ENCODE measurements around the gene LGMN. TPM values are rescaled to one million over a fixed set of nuclear protein-coding genes. Genes with fewer than 3 reads are reported as not detected.
"Not testable (repeated sequence)": the region's sequence is repeated elsewhere in the genome, so short reads cannot be mapped to it uniquely, and the experiment has no call there.

LGMN gene
- polyA plus RNA-seq, 1 of the 3 experiments (the other 2 are of a cell fraction), result 76.3 TPM

DNA sequence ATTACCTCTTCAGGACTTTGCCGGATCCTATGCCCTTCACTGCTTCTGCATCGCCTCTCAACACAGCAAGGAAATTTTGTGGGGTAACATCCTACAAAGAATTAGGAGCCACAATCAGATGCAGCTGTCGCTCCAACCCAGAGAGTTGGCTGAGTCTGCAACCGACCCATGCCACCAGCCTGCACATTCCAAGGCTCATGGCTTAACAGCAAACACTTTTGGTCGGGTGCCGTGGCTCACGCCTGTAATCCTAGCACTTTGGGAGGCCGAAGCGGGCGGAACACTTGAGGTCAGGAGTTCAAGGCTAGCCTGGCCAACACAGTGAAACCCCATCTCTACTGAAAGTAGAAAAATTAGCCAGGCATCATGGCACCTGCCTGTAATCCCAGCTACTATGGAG, 32.3 kb downstream of the LGMN start (continued):
- TF ChIP-seq USF2 (IDR thresholded peaks at IDR 0.05; ENCODE audit: borderline replicate concordance, low read depth, low read length), result no peak
- no peak for TF ChIP-seq FOSL2 (IDR thresholded peaks at IDR 0.05; ENCODE audit: borderline replicate concordance, low read depth)

GRCh38 chr14:92714739-92715307, 33.6 kb downstream of the LGMN start:
- H3K9ac ChIP-seq; H3K9me3 ChIP-seq; H3K4me1 ChIP-seq (ENCODE audit: control insufficient read depth in 1 of 2, insufficient read depth in 2 of 2, low read depth in 1 of 2, low read length in 1 of 2); H3K9me2 ChIP-seq; H2AFZ ChIP-seq (ENCODE audit: low read depth); H4K20me1 ChIP-seq (ENCODE audit: insufficient read depth); H3K27ac ChIP-seq (ENCODE audit: low read depth in 2 of 2, low read length in 1 of 2); H3K79me2 ChIP-seq (ENCODE audit: insufficient read depth); POLR2A ChIA-PET; H3K4me3 ChIP-seq (ENCODE audit: low read depth in 2 of 2, low read length in 1 of 2); H3K27me3 ChIP-seq (ENCODE audit: insufficient read depth); H3K4me2 ChIP-seq; H3K36me3 ChIP-seq (replicated peaks in 1 of 2; ENCODE audit: control insufficient read depth in 1 of 2, insufficient read depth in 2 of 2, low read length in 1 of 2); H3F3A ChIP-seq (replicated peaks; ENCODE audit: insufficient read depth): not testable (repeated sequence)
- TF ChIP-seq SMC3 (IDR thresholded peaks at IDR 0.05; ENCODE audit: low read depth, low read length), result peak; percentile 79
- peak; percentile 63 for TF ChIP-seq RAD21 (IDR thresholded peaks at IDR 0.05; ENCODE audit: low read length)
- TF ChIP-seq CTCF (IDR thresholded peaks at IDR 0.05), result peak; percentile 71
- 73% methylated on average over 7 of the region's 7 CpGs for WGBS (ENCODE audit: low lambda C conversion rate)
- peak; percentile 81 for DNase-seq
- CTCF ChIA-PET, result interaction anchor here (1.0 to 2.2 kb wide), 9 partner anchors 10 to 101 kb away, joined by 3 to 11 read pairs (median 4); no protein-coding TSS in a partner anchor

DNA sequence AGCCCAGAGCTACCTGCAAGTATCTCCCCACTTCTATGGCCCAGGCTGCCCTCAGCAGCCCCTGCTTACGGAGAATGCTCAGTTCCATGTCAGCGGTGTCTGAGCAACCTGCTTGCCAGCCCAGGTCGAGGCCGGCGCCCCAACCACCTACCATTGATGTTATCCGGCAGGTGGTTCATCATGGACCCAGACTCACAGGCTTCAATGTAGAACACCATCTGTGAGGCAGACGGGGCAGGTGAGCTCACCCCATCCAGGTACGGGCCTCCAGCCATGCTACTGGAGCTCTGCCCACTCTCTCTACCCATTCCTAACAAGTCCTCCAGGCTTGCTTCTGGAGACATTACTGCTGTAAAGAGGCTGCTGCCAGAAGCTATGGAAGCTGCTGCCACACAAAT, 35.8 kb downstream of the LGMN start:
- H4K20me1 ChIP-seq (ENCODE audit: insufficient read depth), result no peaks in the 10 kb centered on the region
- no peaks in the 10 kb centered on the region for H3K79me2 ChIP-seq (ENCODE audit: insufficient read depth)
- H3K9ac ChIP-seq, result no peak overlapping the region
- no peak for TF ChIP-seq MEF2A (IDR thresholded peaks at IDR 0.05; ENCODE audit: borderline replicate concordance, low read depth)
- TF ChIP-seq, protein P1, sequence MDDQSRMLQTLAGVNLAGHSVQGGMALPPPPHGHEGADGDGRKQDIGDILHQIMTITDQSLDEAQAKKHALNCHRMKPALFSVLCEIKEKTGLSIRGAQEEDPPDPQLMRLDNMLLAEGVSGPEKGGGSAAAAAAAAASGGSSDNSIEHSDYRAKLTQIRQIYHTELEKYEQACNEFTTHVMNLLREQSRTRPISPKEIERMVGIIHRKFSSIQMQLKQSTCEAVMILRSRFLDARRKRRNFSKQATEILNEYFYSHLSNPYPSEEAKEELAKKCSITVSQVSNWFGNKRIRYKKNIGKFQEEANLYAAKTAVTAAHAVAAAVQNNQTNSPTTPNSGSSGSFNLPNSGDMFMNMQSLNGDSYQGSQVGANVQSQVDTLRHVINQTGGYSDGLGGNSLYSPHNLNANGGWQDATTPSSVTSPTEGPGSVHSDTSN (IDR thresholded peaks at IDR 0.05), result no peak
- TF ChIP-seq YY1 (IDR thresholded peaks at IDR 0.05; ENCODE audit: low read depth), result no peak
- no peak for TF ChIP-seq JUND (IDR thresholded peaks at IDR 0.05)
- no peaks in the 10 kb centered on the region for H3K9me3 ChIP-seq
- ChIA-PET POLR2A (no interaction called here), CTCF (interaction anchor here (1.2 to 3.7 kb wide), 7 partner anchors 11 to 71 kb away, joined by 3 to 22 read pairs (median 3); no protein-coding TSS in a partner anchor)
- H3K4me3 ChIP-seq (ENCODE audit: low read depth in 2 of 2, low read length in 1 of 2), result no peak overlapping the region
- H3K36me3 ChIP-seq (replicated peaks in 1 of 2; ENCODE audit: control insufficient read depth in 1 of 2, insufficient read depth in 2 of 2, low read length in 1 of 2), result peaks cover 0 to 2% of the 10 kb centered on the region in 2 experiments
- WGBS (ENCODE audit: low lambda C conversion rate), result 100% methylated on average over 1 of the region's 8 CpGs
- H3F3A ChIP-seq (replicated peaks; ENCODE audit: insufficient read depth), result peaks cover 5% of the 10 kb centered on the region
- DNase-seq, result no peak
- no peak overlapping the region for H3K27ac ChIP-seq (ENCODE audit: low read depth in 2 of 2, low read length in 1 of 2)
- H2AFZ ChIP-seq (ENCODE audit: low read depth), result no peak overlapping the region
- no peaks in the 10 kb centered on the region for H3K9me2 ChIP-seq
- no peak overlapping the region for H3K4me2 ChIP-seq
- H3K27me3 ChIP-seq (ENCODE audit: insufficient read depth), result no peaks in the 10 kb centered on the region
- 0 out of 4 replicates have a peak, but pooled peaks cover 0 to 8% of the 10 kb centered on the region in 2 experiments for H3K4me1 ChIP-seq (ENCODE audit: control insufficient read depth in 1 of 2, insufficient read depth in 2 of 2, low read depth in 1 of 2, low read length in 1 of 2)
